DND-41 (cell line): ENCODE results near the gene HSH2D.

Experiments used
- ATAC-seq: fragments of 200-7000 bp; cut with Tn5 transposase; 3 replicates; pipeline ENCODE4 v1.9.1; 2021; ENCODE audit warnings: low read depth; ENCODE audit not compliant: insufficient read depth
- DNase-seq: peaks from one replicate; pipeline ENCODE4 v3.0.0-alpha.2; 2020
- H2AFZ ChIP-seq: 2 replicates; pipeline ENCODE4 v1.6.0; 2012; ENCODE audit warnings: low read depth, low read length
- H3K27ac ChIP-seq: 2 replicates; pipeline ENCODE4 v1.5.1; 2012; ENCODE audit warnings: low read length, inconsistent platforms
- H3K27me3 ChIP-seq: fragments of 200-600 bp; sonication (generic); 2 replicates; pipeline ENCODE4 v1.6.0; 2012; ENCODE audit warnings: low read length, mild to moderate bottlenecking, inconsistent platforms; ENCODE audit not compliant: insufficient read depth, poor library complexity
- H3K36me3 ChIP-seq: 2 replicates; pipeline ENCODE4 v1.5.1; 2012; ENCODE audit warnings: low read length, inconsistent platforms; ENCODE audit not compliant: insufficient read depth
- H3K4me1 ChIP-seq: 2 replicates; pipeline ENCODE4 v1.5.1; 2012; ENCODE audit warnings: mild to moderate bottlenecking, low read length; ENCODE audit not compliant: insufficient read depth
- H3K4me2 ChIP-seq: 2 replicates; pipeline ENCODE4 v1.6.0; 2012; ENCODE audit warnings: mild to moderate bottlenecking, moderate library complexity, low read length, inconsistent platforms; ENCODE audit not compliant: insufficient read depth
- H3K4me3 ChIP-seq, 2 experiments: fragments of 200-600 bp in 1 of 2; shearing (Covaris generic) in 1 of 2; 2 replicates each; pipeline ENCODE4 v1.5.1; 2012 to 2016; ENCODE audit warnings: inconsistent platforms in 2 of 2, low read length in 2 of 2, mild to moderate bottlenecking in 2 of 2, low read depth in 1 of 2, moderate library complexity in 1 of 2
- H3K79me2 ChIP-seq: 2 replicates; pipeline ENCODE4 v1.6.0; 2012; ENCODE audit warnings: low read length, inconsistent platforms; ENCODE audit not compliant: insufficient read depth
- H3K9ac ChIP-seq: 2 replicates; pipeline ENCODE4 v1.6.0; 2012; ENCODE audit warnings: low read depth, mild to moderate bottlenecking, inconsistent platforms, low read length, moderate library complexity
- H3K9me3 ChIP-seq: 2 replicates; pipeline ENCODE4 v1.5.1; 2012; ENCODE audit warnings: low read length, moderate library complexity, mild to moderate bottlenecking, inconsistent platforms; ENCODE audit not compliant: insufficient read depth, severe bottlenecking
- H4K20me1 ChIP-seq: 2 replicates; pipeline ENCODE4 v1.6.0; 2012; ENCODE audit warnings: low read length; ENCODE audit not compliant: insufficient read depth
- CTCF ChIP-seq: IDR thresholded peaks from 2 replicates; pipeline ENCODE4 v1.5.1; 2012; ENCODE audit warnings: borderline replicate concordance, low read length, moderate library complexity, mild to moderate bottlenecking; ENCODE audit not compliant: poor library complexity, severe bottlenecking; ENCODE audit errors: extremely low read depth
- EZH2 ChIP-seq: IDR thresholded peaks from 3 replicates; pipeline ENCODE4 v1.6.1; 2012; ENCODE audit warnings: borderline replicate concordance, low read depth, mild to moderate bottlenecking, moderate library complexity, low read length, inconsistent platforms; ENCODE audit not compliant: severe bottlenecking

HSH2D gene

DNA sequence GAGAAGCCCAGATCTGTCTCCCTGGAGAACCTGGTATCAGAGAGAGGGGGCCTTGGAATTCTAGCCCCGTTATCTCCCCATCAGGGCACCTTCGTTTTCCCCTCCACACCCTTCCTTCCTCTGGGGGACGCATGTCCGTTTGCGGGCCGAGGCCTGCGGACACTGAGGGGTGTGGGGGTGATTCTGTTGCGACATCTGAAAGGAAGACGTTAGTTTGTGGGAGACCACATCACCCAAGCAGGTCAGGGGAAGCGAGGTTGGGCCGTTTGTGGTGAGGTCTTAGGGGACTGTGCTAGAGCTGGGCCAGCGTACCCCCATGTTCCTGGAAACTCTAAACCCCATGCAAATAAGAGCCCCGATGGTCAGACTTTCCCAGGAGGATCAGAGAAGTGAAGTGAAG, 3.7 kb upstream of the HSH2D start:
- Histone ChIP-seq H3K4me2 (no peak overlapping the region), H3K36me3 (no peaks in the 10 kb centered on the region), H4K20me1 (peaks cover 2% of the 10 kb centered on the region; the same call in 1 of the 2 replicates), H3K27me3 (no peaks in the 10 kb centered on the region), H3K27ac (no peak overlapping the region), H3K9ac (no peak overlapping the region), H3K4me1 (no peaks in the 10 kb centered on the region), H3K9me3 (no peaks in the 10 kb centered on the region), H2AFZ (no peak overlapping the region), H3K79me2 (no peaks in the 10 kb centered on the region), H3K4me3 (no peak overlapping the region)
- no peak for TF ChIP-seq EZH2
- DNase-seq, result no peak
- no peak for ATAC-seq

- no peaks in the 10 kb centered on the region for H3K79me2 ChIP-seq
- DNase-seq (no peak), ATAC-seq (no peak)
- no peak overlapping the region for H2AFZ ChIP-seq
- H3K9ac ChIP-seq, result no peak overlapping the region
- H3K36me3 ChIP-seq, result no peaks in the 10 kb centered on the region
- H3K4me2 ChIP-seq, result no peak overlapping the region
- H4K20me1 ChIP-seq, result no peaks in the 10 kb centered on the region
- no peak overlapping the region for H3K27ac ChIP-seq
- no peak overlapping the region for H3K4me3 ChIP-seq
- no peak for TF ChIP-seq EZH2
- TF ChIP-seq CTCF, result no peak
- no peaks in the 10 kb centered on the region for H3K27me3 ChIP-seq
- H3K9me3 ChIP-seq, result no peaks in the 10 kb centered on the region
- H3K4me1 ChIP-seq, result no peaks in the 10 kb centered on the region
Observed at GRCh38 chr19:16141043-16141442, 2.4 kb upstream of the HSH2D start.

DNA sequence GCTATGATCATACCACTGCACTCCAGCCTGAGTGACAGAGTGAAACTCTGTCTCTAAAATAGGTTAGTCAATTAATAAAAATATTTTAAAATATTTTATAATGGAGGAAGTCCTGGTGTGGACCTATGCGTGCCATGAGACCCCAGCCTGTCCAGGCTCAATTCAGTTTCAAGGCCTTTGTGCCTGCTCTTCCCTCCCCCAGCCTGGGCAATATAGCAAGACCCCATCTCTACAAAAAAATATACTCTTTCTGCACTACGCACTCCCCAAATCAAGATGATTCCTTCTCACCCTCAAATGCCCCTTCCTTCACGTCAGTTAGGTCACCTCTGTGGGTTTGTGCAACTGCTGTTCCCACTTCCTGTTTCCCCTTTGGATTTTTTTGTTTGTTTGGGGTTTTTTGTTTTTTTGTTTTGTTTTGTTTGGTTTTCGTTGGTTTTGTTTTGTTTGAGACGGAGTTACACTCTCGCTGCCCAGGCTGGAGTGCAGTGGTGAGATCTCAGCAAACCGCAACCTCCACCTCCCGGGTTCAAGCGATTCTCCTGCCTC, 1.4 kb upstream of the HSH2D start:
- H3K27ac ChIP-seq, result no peak overlapping the region
- no peaks in the 10 kb centered on the region for H3K27me3 ChIP-seq
- H3K4me2 ChIP-seq, result no peak overlapping the region
- no peaks in the 10 kb centered on the region for H3K79me2 ChIP-seq
- no peak overlapping the region for H3K4me3 ChIP-seq
- H3K36me3 ChIP-seq, result no peaks in the 10 kb centered on the region
- no peak for ATAC-seq
- TF ChIP-seq CTCF, result no peak
- no peak for TF ChIP-seq EZH2
- H4K20me1 ChIP-seq, result no peaks in the 10 kb centered on the region
- no peak for DNase-seq
- no peaks in the 10 kb centered on the region for H3K9me3 ChIP-seq
- H3K4me1 ChIP-seq, result no peaks in the 10 kb centered on the region
- no peak overlapping the region for H2AFZ ChIP-seq
- no peak overlapping the region for H3K9ac ChIP-seq

GRCh38 chr19:16144216-16144581, 714 bp downstream of the HSH2D start:
- ATAC-seq (no peak), DNase-seq (no peak)
- no peaks in the 10 kb centered on the region for H3K4me1 ChIP-seq
- H2AFZ ChIP-seq, result no peak overlapping the region
- H3K9me3 ChIP-seq, result no peaks in the 10 kb centered on the region
- no peaks in the 10 kb centered on the region for H3K36me3 ChIP-seq
- no peaks in the 10 kb centered on the region for H3K79me2 ChIP-seq
- H3K9ac ChIP-seq, result no peak overlapping the region
- TF ChIP-seq CTCF (no peak), EZH2 (no peak)
- no peak overlapping the region for H3K4me2 ChIP-seq
- H3K27me3 ChIP-seq, result no peaks in the 10 kb centered on the region
- no peak overlapping the region for H3K4me3 ChIP-seq
- no peak overlapping the region for H3K27ac ChIP-seq
- no peaks in the 10 kb centered on the region for H4K20me1 ChIP-seq
